HG02884 (cell line): ENCODE results near the gene DEFB125.

Source experiments
- ATAC-seq: cut with Tn5 transposase; IDR thresholded peaks from one replicate; pipeline ENCODE4 v1.9.1; 2021; ENCODE audit warnings: mild to moderate bottlenecking, moderate library complexity; ENCODE audit not compliant: unreplicated experiment

DEFB125 gene

DNA sequence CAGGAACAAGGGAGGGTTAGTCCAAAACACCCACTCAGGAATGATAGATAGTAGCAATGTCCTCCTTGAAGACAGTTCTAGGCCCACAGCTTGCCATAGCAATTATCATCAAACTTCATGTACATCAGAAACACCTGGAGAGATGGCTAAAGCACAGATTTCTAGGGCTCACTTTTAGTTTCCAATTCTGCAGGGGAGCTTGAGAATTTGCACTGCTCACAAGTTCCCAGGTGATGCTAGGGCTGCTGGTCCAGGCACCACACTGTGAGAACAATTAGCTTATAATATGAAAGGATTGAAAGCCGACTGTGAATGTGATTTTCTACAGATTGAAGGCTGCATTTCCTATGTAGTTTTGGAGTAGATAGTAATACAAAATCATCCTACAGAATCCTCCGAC, 58.4 kb downstream of the DEFB125 start:
- ATAC-seq, result no peak
